Measurements from ENCODE around the gene POLR3F.
"Not testable (repeated sequence)": the region's sequence is repeated elsewhere in the genome, so short reads cannot be mapped to it uniquely, and the experiment has no call there.

POLR3F gene

DNA sequence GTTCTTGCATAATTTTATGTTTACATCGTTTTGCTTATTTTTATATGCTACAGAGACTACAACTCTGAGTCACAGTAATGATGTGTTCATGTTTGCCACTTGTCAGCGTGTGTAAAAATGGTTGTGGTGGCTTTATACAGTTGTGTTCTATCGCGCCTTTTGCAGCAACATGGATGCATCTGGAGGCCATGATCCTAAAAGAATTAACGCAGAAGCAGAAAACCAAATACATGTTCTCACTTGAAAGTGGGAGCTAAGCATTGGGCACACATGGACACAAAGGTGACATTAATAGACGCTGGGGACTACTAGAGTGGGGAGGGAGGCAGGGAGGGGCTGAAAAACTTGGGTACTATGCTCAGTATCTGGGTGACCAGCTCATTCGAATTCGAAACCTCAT lies 39.6 kb downstream of the POLR3F start:
- peak; percentile 13 to 16 for DNase-seq

DNA sequence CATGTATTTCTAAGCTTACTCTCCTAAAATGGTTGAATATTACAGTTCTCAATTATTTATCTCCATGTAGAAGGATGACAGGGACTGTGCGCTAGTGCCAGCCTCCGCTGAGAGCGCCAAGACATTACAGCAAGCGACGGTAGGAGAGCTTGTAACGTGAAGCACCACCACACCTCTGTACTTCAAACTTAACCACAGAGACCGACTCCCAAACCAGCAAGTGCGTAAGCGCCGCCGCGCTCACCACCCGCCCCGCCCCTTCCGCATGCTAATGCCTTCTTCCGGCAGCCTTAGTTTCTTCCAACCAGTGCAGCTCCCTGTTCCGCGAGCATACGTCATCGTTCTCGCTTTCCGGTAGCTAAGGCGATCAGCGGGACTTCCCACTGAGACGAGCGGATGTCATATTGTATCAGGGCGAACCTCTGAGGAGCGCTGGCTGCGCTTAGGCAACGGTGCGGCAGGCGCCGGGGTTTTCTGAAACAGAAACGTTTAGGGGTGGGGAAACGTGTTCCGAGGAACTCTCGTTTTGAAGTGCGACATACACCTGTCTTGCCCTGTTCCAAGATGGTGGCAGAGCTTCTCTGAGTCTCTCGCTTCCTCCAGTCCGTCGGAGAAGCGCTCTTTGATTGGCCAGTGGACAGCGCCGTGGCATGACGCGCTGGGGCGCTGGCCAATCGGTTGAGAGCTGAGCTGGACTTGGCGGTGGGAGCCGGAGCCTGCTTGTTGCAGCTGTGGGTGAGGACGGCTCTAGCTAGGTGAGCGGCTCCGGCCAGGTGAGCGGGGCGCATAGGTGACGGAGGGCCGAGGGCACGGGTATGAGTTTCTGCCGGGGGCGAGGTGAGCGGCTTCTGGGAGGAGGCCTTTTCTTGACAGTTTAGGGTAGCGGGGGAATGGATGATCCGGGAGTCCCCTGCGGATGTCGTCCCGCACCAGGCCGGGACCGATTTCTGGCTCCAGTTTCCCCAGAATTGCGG lies 40.3 kb downstream of the POLR3F start, which contains the start of gene SEC23B:
TSS of gene SEC23B (plus strand) at position 723 of the 974 bp plus-strand sequence. CDS start 2,896 bp downstream, outside the sequence.
- peak; percentile 98 to 99 for DNase-seq

DNA sequence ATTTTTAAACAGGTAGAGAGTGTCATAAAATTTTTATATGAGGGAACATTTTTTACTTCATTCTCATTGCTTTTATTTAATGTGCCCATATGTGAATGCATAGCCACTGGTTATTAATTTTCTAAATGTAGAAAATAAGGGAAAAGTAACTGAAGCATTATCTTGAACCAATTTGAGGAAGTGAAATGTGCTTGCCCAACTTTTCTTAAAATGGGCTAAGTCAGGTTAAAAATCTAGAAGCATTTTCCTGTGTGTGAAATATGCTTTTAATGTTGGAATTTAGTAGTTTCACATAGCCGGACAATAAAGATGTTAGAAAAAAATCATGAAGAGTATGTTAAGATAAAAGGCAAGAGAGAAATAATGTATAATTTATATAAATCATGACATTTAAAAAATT lies 44.4 kb downstream of the POLR3F start:
- no peak for DNase-seq

DNA sequence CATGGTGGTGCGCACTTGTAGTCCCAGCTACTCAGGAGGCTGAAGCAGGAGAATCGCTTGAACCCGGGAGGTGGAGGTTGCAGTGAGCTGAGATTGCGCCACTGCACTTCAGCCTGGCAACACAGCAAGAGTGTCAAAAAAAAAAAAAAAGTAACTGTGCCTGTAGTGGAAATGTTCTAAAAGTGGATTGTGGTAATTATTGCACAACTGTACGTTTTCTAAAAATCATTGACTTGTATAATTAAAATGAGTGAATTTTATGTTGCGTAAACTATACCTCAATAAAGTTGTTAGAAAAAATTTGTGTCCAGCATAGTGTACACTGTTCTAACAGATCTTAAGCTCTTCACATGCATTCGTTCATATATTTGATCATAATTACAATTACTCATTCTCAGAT lies 46.0 kb downstream of the POLR3F start:
- DNase-seq: no peak

DNA sequence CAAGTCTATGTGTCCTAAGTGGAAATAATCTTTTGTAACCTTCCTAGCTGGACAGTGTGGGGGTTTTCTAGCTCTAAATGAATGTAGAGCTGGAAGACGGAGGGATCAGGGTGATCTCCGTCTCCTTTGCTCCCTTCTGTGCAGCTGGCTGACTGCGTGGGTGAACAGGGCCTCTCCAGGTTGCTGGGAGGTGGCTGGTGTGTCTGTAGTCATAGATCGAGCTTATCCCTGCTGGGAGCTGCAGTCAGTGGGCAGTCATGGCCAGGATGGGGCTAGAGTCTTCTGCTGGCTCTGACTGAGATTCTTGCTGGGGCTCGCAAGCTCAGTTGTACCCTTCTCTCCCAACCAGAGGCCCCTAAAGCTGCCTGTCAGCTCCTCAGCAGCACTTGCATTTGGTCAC lies 46.9 kb downstream of the POLR3F start:
- no peak for DNase-seq

DNA sequence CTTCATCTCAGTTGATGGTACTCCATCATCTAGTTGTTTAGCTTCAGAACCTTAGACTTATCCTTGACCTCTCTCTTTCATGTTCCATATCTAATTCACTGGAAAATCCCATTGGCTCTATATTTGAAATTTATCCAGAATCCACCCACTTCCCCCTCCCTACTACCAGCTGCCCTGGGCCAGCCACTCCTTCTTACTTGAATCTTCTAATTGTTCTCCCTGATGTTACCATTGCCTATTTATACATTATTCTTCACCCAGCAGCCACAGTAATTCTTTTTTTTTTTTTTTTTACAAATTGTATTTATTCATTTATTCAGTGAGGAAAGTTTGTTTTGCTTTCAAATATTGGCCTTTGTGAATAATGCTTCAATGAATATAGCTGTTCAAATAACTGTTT lies 48.8 kb downstream of the POLR3F start:
- DNase-seq: no peak

DNA sequence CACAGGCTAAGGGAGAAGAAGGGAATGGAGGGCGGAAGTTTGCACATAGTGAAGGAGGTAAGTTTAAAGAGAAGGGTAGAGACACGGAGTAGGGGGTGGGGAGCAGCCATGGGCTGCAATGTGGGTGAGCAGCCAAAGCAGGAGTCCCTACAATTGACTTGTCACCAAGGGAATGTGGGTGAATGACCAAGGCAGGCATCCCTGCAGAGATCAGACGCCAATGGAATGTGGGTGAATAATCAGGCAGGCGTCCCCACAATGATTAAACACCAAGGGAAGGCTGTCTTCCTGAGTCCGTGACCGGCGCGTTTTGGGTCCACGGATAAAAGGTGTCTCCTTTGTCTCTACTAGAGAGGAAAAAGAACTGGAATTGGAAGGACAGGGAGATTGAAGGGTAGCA lies 54.9 kb downstream of the POLR3F start:
- DNase-seq: not testable (repeated sequence)

DNA sequence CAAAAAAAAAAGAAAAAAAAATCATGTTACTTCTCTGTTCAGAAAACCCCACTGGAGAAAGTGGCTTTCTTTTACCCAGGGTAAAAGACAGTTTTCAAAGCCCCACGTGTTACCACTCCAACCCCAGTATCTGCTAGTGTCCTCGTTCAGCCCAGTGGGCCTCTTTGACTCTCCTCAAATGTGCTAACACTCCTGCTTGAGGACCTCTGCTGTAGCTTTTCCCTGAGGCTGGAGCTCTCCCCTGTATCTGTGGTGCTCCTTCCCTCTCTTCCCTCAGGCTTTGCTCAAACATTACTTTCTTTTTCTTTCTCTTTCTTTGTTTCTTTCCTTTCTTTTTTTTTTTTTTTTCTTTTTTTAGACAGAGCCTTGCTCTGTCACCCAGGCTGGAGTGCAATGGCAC lies 55.9 kb downstream of the POLR3F start:
- DNase-seq: no peak

DNA sequence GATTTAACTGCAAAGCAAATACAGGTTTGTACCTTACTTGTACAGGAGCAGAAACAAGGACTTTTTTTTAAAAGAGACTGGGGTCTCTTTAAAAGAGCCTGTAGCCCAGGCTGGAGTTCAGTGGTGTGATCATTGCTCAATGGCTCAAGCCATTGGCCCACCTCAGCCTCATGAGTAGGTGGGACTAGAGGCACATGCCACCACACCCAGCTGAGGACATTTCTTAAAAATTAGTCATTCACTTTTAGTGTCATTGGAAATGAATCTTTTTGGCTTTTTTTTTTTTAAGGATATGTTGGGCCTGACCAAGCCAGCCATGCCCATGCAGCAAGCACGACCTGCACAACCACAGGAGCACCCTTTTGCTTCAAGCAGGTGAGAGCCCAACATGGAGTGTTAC lies 57.5 kb downstream of the POLR3F start:
- DNase-seq: no peak

DNA sequence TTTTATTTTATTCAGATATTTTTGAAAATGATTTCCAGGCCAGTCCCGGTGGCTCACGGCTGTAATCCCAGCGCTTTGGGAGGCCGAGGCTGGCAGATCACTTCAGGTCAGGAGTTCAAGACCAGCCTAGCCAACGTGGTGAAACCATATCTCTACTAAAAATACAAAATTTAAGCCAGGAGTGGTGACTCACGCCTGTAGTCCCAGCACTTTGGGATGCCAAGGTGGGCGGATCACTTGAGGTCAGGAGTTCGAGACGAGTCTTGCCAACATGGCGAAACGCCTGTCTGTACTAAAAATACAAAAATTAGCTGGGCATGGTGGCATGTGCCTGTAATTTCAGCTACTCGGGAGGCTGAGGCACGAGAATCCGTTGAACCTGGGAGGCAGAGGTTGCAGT lies 59.6 kb downstream of the POLR3F start:
- DNase-seq: not testable (repeated sequence)

DNA sequence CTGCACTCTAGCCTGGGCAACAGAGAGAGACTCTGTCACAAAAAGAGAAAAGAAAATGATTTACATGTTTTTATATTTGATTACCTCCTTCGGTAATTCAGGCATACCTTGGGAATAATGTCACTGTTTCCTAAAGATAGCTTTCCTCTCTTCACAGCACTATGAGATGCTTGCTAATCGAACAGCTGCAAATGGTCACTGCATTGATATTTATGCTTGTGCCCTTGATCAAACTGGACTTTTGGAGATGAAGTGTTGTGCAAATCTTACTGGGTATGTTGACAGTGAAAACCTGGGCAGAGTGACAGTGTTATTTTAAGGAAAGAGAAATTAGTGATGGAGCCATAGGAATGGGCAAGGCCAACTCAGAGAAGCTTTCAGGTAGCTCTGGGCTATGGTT lies 60.1 kb downstream of the POLR3F start:
- no peak for DNase-seq

DNA sequence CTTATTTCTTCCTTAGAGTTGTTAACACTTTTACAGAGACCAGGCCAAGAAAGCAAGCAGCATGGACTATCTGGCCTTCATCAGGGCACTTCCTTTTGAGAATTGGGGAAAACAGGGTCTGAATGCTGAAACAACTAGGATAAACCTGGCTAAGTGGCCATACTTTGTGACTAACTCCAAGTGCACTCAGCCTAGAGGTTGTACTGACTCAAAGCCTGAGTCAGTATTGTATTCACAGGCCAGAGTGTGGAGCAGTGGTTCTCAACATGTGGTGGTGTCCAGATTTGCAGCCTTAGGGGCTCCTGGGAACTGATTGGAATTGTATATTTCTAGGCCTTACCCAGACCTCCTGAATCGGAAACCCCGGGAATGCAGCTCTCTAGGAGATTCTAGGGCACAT lies 60.6 kb downstream of the POLR3F start:
- DNase-seq: no peak

DNA sequence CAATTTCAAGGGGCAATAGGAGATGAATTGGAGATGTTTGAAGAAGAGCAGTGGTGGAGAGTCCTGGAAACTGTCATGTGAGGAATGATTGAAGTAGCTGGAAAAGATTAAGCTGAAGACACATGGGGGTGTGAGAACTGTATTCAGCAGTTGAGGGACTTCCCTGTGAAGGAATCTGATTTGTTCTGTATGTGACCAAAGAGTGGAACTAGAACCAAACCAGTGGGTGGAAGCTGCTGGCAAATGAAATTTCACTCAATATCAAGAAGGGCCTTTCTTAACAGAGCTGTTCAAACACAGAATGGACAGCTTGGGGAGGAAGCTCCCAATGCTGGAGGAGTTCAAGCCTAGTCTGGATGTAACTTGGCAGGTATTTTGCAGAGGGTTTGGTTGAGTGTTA lies 61.9 kb downstream of the POLR3F start:
- DNase-seq: no peak

DNA sequence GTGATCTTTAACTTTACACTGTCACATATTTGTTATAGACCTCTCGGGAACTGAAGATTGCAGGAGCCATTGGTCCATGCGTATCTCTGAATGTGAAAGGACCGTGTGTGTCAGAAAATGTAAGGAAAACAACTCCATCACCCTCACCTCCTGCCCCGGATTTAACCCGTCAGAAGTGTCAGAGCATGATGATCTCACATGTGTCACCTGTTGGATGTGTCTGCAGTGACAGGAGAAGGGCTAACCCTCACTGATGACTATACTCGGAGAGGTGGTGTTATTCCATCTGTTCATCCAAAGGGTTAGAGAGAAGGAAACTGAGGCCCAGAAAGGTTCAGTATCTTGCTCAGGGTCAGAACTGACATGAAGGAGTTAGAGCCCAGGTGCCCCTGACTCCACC lies 65.4 kb downstream of the POLR3F start:
- no peak for DNase-seq

DNA sequence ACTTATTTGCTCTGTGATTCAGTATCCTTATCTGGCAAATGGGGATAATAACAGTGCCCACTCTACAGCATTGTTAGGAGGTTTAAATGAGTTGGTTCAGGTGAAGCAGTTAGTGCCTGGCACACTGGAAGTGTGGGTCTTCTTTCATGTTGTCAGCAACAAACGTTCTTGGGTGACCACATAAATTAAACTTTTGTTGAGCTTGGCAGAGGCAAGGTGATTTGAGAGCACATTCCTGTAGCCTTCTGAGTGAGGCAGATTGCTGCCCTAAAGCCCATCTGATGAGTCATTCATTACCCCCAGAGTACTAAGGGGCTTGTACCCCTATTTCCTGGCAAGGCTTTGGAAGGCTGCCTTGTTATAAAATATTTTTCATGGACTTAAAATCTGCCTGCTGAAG lies 66.3 kb downstream of the POLR3F start:
- no peak for DNase-seq

DNA sequence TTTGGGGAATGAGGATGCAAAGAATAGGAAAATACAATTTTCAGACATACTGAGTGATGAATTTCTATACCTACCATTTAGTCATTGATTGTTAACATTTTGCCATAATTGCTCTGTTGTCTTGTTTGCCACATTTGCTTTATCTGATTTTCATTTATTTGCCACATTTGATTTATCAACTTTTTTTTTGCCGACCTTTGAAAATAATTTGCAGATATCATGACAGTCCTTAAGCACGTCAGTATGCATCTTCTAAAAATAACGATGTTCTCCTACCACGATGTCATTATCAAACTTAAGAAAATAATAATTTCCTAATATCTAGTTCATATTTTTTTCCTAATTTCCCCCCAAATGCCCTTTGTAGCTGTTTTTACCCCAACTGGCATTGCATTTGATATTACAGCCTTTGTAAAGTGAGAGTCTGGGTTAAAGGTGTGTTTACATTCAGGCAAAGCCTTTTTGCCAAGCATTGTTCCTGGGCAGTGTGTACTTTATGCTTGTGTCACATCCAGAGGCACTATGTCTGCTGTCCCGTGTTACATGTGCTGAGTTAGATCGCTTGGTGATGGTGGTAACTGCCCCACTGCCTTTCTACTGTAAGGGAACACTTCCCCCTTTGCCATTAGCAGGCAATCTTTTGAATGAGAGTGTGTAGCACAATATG lies 66.9 kb downstream of the POLR3F start:
- no peak for DNase-seq

All from activated CD4-positive, alpha-beta T cell treated with anti-CD3 and anti-CD28 coated beads, Interleukin-2, amount 50 U/mL, for 48 hours (primary cell).